ENCODE measurements around the gene IGLL5.

- TF ChIP-seq, protein P1, sequence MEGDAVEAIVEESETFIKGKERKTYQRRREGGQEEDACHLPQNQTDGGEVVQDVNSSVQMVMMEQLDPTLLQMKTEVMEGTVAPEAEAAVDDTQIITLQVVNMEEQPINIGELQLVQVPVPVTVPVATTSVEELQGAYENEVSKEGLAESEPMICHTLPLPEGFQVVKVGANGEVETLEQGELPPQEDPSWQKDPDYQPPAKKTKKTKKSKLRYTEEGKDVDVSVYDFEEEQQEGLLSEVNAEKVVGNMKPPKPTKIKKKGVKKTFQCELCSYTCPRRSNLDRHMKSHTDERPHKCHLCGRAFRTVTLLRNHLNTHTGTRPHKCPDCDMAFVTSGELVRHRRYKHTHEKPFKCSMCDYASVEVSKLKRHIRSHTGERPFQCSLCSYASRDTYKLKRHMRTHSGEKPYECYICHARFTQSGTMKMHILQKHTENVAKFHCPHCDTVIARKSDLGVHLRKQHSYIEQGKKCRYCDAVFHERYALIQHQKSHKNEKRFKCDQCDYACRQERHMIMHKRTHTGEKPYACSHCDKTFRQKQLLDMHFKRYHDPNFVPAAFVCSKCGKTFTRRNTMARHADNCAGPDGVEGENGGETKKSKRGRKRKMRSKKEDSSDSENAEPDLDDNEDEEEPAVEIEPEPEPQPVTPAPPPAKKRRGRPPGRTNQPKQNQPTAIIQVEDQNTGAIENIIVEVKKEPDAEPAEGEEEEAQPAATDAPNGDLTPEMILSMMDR (IDR thresholded peaks at IDR 0.05): no peak
- TF ChIP-seq POLR2A (IDR thresholded peaks at IDR 0.05): no peak
Observed at GRCh38 chr22:22926370-22927195, 39.0 kb downstream of the IGLL5 start.

All from testis (tissue), 2 donors.